GM13977 (cell line): ENCODE results near the gene ZDHHC12.

Experiments
- DNase-seq: peaks from one replicate; pipeline ENCODE4 v3.0.0; 2012; ENCODE audit warnings: low spot score
- CTCF ChIP-seq: IDR thresholded peaks from 2 replicates; pipeline ENCODE4 v1.5.1; 2012; ENCODE audit warnings: mild to moderate bottlenecking, control low read depth; ENCODE audit not compliant: insufficient read depth; ENCODE audit errors: extremely low read depth, missing control alignments
- in situ Hi-C: fragments of 300-500 bp; cut with MboI; formaldehyde crosslinking; loops from one replicate; pipeline ENCODE4 v1.12.0; 2022; ENCODE audit warnings: low sequenced_read_pairs, low pct_unique_long_range_greater_than_20kb, mixed read lengths, inconsistent platforms; ENCODE audit not compliant: unreplicated experiment

The ZDHHC12 gene

GRCh38 chr9:128713941-128714573 lies 9.9 kb downstream of the ZDHHC12 start:
- no peak for DNase-seq
- TF ChIP-seq CTCF = no peak
- in situ Hi-C loops = no loop called here

DNA sequence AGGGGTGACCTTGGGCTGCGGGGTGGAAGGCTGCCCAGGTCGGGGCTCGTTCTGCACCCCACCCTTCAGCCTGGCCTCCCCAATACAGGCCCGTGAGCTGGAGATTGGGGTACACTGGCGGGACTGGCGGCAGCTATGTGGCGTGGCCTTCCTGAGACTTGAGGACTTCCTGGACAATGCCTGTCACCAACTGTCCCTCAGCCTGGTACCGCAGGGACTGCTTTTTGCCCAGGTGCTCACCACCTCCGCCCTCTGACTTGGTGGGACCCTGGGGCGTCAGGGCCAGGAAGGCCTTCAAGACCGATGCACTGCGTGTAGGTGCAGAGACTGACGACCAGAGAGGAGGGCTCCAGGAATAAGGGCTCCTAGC lies 10.5 kb downstream of the ZDHHC12 start:
- TF ChIP-seq CTCF = no peak
- no peak for DNase-seq
- in situ Hi-C loops = no loop called here

DNA sequence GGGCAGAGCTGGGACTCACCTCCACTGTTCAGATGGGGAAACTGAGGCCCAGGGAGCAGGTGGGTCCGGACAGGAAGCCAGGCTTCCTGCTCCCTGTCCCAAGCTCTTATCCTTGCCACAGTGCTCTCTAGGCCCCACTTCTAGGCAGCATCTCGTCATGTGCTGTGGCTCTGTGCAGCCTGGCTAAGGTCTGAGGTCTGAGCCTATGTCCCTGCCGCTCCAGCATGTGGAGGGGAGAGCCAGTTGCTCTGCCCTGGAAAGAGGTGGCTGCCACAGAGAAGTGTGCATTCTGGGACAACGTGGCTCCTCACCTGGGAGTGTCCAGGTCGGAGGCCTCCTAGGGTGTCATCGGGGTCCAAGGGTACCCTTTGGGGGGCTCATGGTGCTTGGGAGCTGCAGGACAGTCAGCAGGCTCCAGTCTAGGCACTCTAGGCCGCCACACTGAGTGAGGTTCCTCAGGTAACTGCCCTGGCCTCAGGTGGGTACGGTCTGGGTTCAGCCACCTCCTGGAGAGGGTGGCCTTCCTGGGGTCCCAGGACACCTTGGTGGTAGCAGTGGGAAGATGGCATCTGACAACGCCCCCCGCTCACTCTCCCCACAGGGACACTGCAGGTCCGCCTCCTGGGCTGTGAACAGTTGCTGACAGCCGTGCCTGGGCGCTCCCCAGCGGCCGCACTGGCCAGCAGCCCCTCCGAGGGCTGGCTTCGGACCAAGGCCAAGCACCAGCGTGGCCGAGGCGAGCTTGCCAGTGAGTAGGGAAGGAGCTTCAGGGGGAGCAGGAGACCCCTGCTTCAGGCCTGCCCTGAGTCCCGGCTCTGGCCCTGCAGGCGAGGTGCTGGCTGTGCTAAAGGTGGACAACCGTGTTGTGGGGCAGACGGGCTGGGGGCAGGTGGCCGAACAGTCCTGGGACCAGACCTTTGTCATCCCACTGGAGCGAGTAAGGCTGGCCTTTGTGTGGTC lies 11.2 kb downstream of the ZDHHC12 start:
- no peak for DNase-seq
- no peak for TF ChIP-seq CTCF
- in situ Hi-C loops = no loop called here

DNA sequence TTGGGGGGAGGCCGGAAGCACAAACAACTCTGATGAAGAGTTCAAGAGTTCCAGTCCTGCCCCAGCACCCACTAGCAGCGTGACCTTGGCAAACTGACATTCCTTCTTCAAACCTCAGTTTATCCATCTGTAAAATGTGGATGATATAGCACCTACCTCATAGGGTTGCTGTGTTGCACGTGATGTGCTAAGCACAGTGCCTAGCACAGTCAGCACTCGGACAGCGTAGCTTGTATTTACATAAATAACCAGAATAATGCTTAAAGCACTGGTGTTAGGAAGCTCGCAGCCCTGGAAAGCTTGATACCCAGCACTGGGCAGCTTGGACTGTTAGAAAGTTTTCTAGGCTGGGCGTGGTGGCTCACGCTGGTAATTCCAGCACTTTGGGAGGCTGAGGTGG lies 16.5 kb downstream of the ZDHHC12 start:
- in situ Hi-C loops = no loop called here

GRCh38 chr9:128706671-128707381 lies 17.1 kb downstream of the ZDHHC12 start:
- DNase-seq = no peak
- TF ChIP-seq CTCF = no peak
- in situ Hi-C loops = no loop called here

More for the DNA sequence above, 16.5 kb downstream of the ZDHHC12 start:
- TF ChIP-seq CTCF = no peak
- DNase-seq = no peak

DNA sequence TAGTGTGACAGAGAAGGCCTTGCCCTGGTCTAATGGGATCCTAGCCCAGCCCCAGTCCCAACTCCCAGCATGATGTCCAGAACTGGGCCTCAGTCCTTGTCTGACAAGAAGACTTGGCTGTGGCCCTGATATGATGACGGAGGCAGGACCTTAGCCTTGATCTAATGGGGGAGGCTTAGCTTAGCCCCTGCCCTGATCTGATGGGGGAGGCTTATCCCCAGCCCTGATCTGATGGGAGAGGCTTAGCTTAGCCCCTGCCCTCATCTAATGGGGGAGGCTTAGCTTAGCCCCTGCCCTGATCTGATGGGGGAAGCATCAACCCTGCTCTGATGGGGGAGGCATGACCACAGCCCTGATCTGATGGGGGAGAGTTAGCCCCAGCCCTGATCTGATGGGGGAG lies 17.9 kb downstream of the ZDHHC12 start:
- in situ Hi-C loops = no loop called here
- no peak for TF ChIP-seq CTCF
- DNase-seq = no peak
